Spinal cord (tissue), 10 donors: ENCODE data around the gene CACNA2D1. TPM values are rescaled to one million over a fixed set of nuclear protein-coding genes. Genes with fewer than 3 reads are reported as not detected.

Experiments
- DNase-seq, 6 donors: peaks; one replicate each; pipeline versions ENCODE4 v3.0.0 to v3.0.0-alpha.2; 2013 to 2015; ENCODE audit warnings: low spot score in 6 of 6, low read depth in 4 of 6
- H3K27ac ChIP-seq: one replicate; pipeline ENCODE4 v1.5.1; 2013; ENCODE audit warnings: low read depth, low read length, control low read depth
- H3K27me3 ChIP-seq: one replicate; pipeline ENCODE4 v1.6.1; 2013; ENCODE audit warnings: low read length; ENCODE audit not compliant: control insufficient read depth, insufficient read depth
- H3K36me3 ChIP-seq: one replicate; pipeline ENCODE4 v1.6.1; 2013; ENCODE audit warnings: low read length; ENCODE audit not compliant: control insufficient read depth, insufficient read depth
- H3K4me1 ChIP-seq: one replicate; pipeline ENCODE4 v1.6.1; 2013; ENCODE audit warnings: low read length; ENCODE audit not compliant: control insufficient read depth, insufficient read depth
- H3K4me3 ChIP-seq: one replicate; pipeline ENCODE4 v1.5.1; 2013; ENCODE audit warnings: low read depth, low read length, control low read depth
- H3K9me3 ChIP-seq: one replicate; pipeline ENCODE4 v1.6.1; 2013; ENCODE audit warnings: low read length; ENCODE audit not compliant: control insufficient read depth, insufficient read depth
- WGBS: methylation state at CpG from one replicate; pipeline ENCODE4 v1.1.5; 2013; ENCODE audit warnings: missing lambda C conversion rate; ENCODE audit not compliant: insufficient coverage; 5-methylcytosine and 5-hydroxymethylcytosine counted together
- polyA plus RNA-seq, 2 donors: library from polyadenylated mRNA; unstranded; fragments of 120-200 nt; gene quantifications; one replicate each; pipeline ENCODE4 v1.2.1, GENCODE V29; 2013; ENCODE audit not compliant: insufficient read length in 2 of 2
- total RNA-seq, 2 donors: library from RNA; depleted of rRNA in 1 of 2; stranded (reverse); fragments of 120-200 nt in 1 of 2; fragments of >200 nt in 1 of 2; gene quantifications; one replicate each; pipeline versions ENCODE4 v1.2.3 to v1.2.4, GENCODE V29; 2013 to 2014
- donor health status: healthy.

Gene CACNA2D1
- total and polyA plus RNA-seq, 4 donors = 28.1 to 108 (median 42.0) TPM

GRCh38 chr7:81949306-81949705, 494.3 kb downstream of the CACNA2D1 start:
- Histone ChIP-seq H3K36me3 (no peaks in the 10 kb centered on the region), H3K4me3 (no peak overlapping the region), H3K27ac (no peak overlapping the region), H3K27me3 (no peaks in the 10 kb centered on the region), H3K9me3 (no peaks in the 10 kb centered on the region), H3K4me1 (no peaks in the 10 kb centered on the region)
- no peak for DNase-seq

GRCh38 chr7:81944058-81944457, 499.5 kb downstream of the CACNA2D1 start:
- Histone ChIP-seq H3K9me3 (no peaks in the 10 kb centered on the region), H3K4me1 (no peaks in the 10 kb centered on the region), H3K36me3 (no peaks in the 10 kb centered on the region), H3K27me3 (no peaks in the 10 kb centered on the region), H3K27ac (no peak overlapping the region), H3K4me3 (no peak overlapping the region)
- DNase-seq = no peak
- WGBS = no CpG with 5 or more reads among the region's 2 CpGs

- DNase-seq = no peak
- H3K4me1 ChIP-seq = no peaks in the 10 kb centered on the region
- H3K36me3 ChIP-seq = no peaks in the 10 kb centered on the region
- no peak overlapping the region for H3K4me3 ChIP-seq
- H3K27ac ChIP-seq = no peak overlapping the region
- no peaks in the 10 kb centered on the region for H3K9me3 ChIP-seq
- H3K27me3 ChIP-seq = no peaks in the 10 kb centered on the region
Measured at GRCh38 chr7:81937091-81937490, 506.5 kb downstream of the CACNA2D1 start.

- no peak overlapping the region for H3K27ac ChIP-seq
- H3K9me3 ChIP-seq = no peaks in the 10 kb centered on the region
- no peaks in the 10 kb centered on the region for H3K36me3 ChIP-seq
- no peaks in the 10 kb centered on the region for H3K27me3 ChIP-seq
- no CpG with 5 or more reads among the region's 6 CpGs for whole genome bisulfite sequencing
- H3K4me3 ChIP-seq = no peak overlapping the region
- no peaks in the 10 kb centered on the region for H3K4me1 ChIP-seq
- peak in 1 of 6 donors; percentile 67 for DNase-seq
Measured at GRCh38 chr7:81934596-81935301, 508.8 kb downstream of the CACNA2D1 start.

GRCh38 chr7:81932936-81933335, 510.6 kb downstream of the CACNA2D1 start:
- Histone ChIP-seq H3K4me3 (no peak overlapping the region), H3K27me3 (no peaks in the 10 kb centered on the region), H3K27ac (no peak overlapping the region), H3K9me3 (no peaks in the 10 kb centered on the region), H3K4me1 (no peaks in the 10 kb centered on the region), H3K36me3 (no peaks in the 10 kb centered on the region)
- no peak for DNase-seq
- WGBS = 100% methylated on average over 1 of the region's 2 CpGs

- no peaks in the 10 kb centered on the region for H3K36me3 ChIP-seq
- no peak for DNase-seq
- no peaks in the 10 kb centered on the region for H3K9me3 ChIP-seq
- no peaks in the 10 kb centered on the region for H3K27me3 ChIP-seq
- no peak overlapping the region for H3K4me3 ChIP-seq
- no peak overlapping the region for H3K27ac ChIP-seq
- H3K4me1 ChIP-seq = no peaks in the 10 kb centered on the region
Measured at GRCh38 chr7:81929386-81929785, 514.2 kb downstream of the CACNA2D1 start.

DNA sequence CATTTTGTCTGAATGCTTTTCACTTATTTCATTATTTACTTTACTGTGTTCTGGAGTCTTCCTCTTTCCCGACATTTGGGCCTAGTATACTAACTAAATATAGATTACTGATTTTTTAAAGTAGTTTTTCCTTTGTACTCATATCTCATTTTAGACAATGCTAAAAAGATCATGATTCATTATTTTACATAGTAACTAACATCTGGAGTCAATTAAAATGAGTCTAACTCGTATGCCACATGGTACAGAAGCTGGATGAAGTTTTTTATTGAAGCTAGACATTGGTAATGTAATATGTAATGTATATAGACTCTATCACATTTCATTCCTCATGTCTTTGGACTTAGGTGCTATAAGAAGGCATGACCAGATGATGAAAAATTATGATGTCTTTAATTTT, 517.4 kb downstream of the CACNA2D1 start:
- DNase-seq = no peak
- Histone ChIP-seq H3K4me1 (no peaks in the 10 kb centered on the region), H3K4me3 (no peak overlapping the region), H3K27ac (no peak overlapping the region), H3K27me3 (no peaks in the 10 kb centered on the region), H3K9me3 (no peaks in the 10 kb centered on the region), H3K36me3 (no peaks in the 10 kb centered on the region)
- no CpG with 5 or more reads among the region's 2 CpGs for WGBS

- Histone ChIP-seq H3K27me3 (no peaks in the 10 kb centered on the region), H3K36me3 (no peaks in the 10 kb centered on the region), H3K4me3 (no peak overlapping the region), H3K9me3 (no peaks in the 10 kb centered on the region), H3K4me1 (no peaks in the 10 kb centered on the region), H3K27ac (no peak overlapping the region)
- 96% methylated on average over 2 of the region's 3 CpGs for WGBS
- no peak for DNase-seq
Measured at GRCh38 chr7:81925530-81925929, 518.0 kb downstream of the CACNA2D1 start.

GRCh38 chr7:81924494-81924893, 519.1 kb downstream of the CACNA2D1 start:
- H3K9me3 ChIP-seq = no peaks in the 10 kb centered on the region
- no peaks in the 10 kb centered on the region for H3K4me1 ChIP-seq
- WGBS = no CpG with 5 or more reads among the region's 2 CpGs
- no peak overlapping the region for H3K27ac ChIP-seq
- no peak overlapping the region for H3K4me3 ChIP-seq
- H3K27me3 ChIP-seq = no peaks in the 10 kb centered on the region
- no peak for DNase-seq
- H3K36me3 ChIP-seq = no peaks in the 10 kb centered on the region

- no peak overlapping the region for H3K4me3 ChIP-seq
Measured at GRCh38 chr7:81919494-81919893, 524.1 kb downstream of the CACNA2D1 start.

More at GRCh38 chr7:81919494-81919893, 524.1 kb downstream of the CACNA2D1 start:
- DNase-seq = no peak
- 93% methylated on average over 3 of the region's 3 CpGs for WGBS
- Histone ChIP-seq H3K27ac (no peak overlapping the region), H3K36me3 (no peaks in the 10 kb centered on the region), H3K27me3 (no peaks in the 10 kb centered on the region), H3K9me3 (peaks cover 3% of the 10 kb centered on the region), H3K4me1 (no peaks in the 10 kb centered on the region)
